Liver (tissue), 9 donors: Measurements from ENCODE around the gene NUCB2. TPM values are rescaled to one million over a fixed set of nuclear protein-coding genes. Genes with fewer than 3 reads are reported as not detected.
"Not testable (repeated sequence)": the region's sequence is repeated elsewhere in the genome, so short reads cannot be mapped to it uniquely, and the experiment has no call there.

Source experiments
- DNase-seq: peaks from one replicate; pipeline ENCODE4 v3.0.0-alpha.2; 2017; ENCODE audit warnings: low spot score
- H3K27ac ChIP-seq, 2 donors: one replicate each; pipeline ENCODE4 v1.7.0; 2013; ENCODE audit warnings: inconsistent platforms in 2 of 2, low read length in 2 of 2, control low read depth in 1 of 2, low read depth in 1 of 2, mild to moderate bottlenecking in 1 of 2
- H3K27me3 ChIP-seq, 4 donors: one replicate each; pipeline versions ENCODE4 v1.6.1 to v1.7.0; 2013; ENCODE audit warnings: low read length in 3 of 4, inconsistent platforms in 1 of 4, mild to moderate bottlenecking in 1 of 4, moderate library complexity in 1 of 4; ENCODE audit not compliant: control insufficient read depth in 4 of 4, insufficient read depth in 4 of 4
- H3K36me3 ChIP-seq, 4 donors: one replicate each; pipeline versions ENCODE4 v1.6.1 to v1.7.0; 2013; ENCODE audit warnings: low read length in 3 of 4, mild to moderate bottlenecking in 3 of 4, low read depth in 1 of 4, moderate library complexity in 1 of 4; ENCODE audit not compliant: control insufficient read depth in 4 of 4, insufficient read depth in 3 of 4
- H3K4me1 ChIP-seq, 4 donors: one replicate each; pipeline versions ENCODE4 v1.6.1 to v1.7.0; 2013; ENCODE audit warnings: low read length in 3 of 4, mild to moderate bottlenecking in 3 of 4, moderate library complexity in 1 of 4; ENCODE audit not compliant: control insufficient read depth in 4 of 4, insufficient read depth in 4 of 4
- H3K4me3 ChIP-seq, 3 donors: one replicate each; pipeline versions ENCODE4 v1.6.1 to v1.7.0; 2013; ENCODE audit warnings: low read length in 3 of 3, control low read depth in 1 of 3, low read depth in 1 of 3, mild to moderate bottlenecking in 1 of 3
- H3K9ac ChIP-seq, 2 donors: one replicate each; pipeline ENCODE4 v1.7.0; 2013; ENCODE audit warnings: low read length in 2 of 2, mild to moderate bottlenecking in 2 of 2, moderate library complexity in 2 of 2, control low read depth in 1 of 2, low read depth in 1 of 2
- H3K9me3 ChIP-seq, 4 donors: one replicate each; pipeline versions ENCODE4 v1.6.1 to v1.7.0; 2013; ENCODE audit warnings: low read length in 3 of 4; ENCODE audit not compliant: control insufficient read depth in 4 of 4
- EGR1 ChIP-seq, 2 donors: IDR thresholded peaks; 2 replicates each; pipeline ENCODE4 v1.6.1; 2016 to 2018; ENCODE audit warnings: antibody characterized with exemption in 2 of 2, low read depth in 2 of 2
- FOXA1 ChIP-seq: IDR thresholded peaks from 2 replicates; pipeline ENCODE4 v1.6.1; 2016; ENCODE audit warnings: antibody characterized with exemption
- FOXA2 ChIP-seq: IDR thresholded peaks from 2 replicates; pipeline ENCODE4 v1.6.1; 2016; ENCODE audit warnings: antibody characterized with exemption
- GABPA ChIP-seq, 2 donors: IDR thresholded peaks in 1 of 2; conservative IDR thresholded peaks in 1 of 2; 2 replicates each; pipeline ENCODE4 v1.6.1; 2016; ENCODE audit warnings: antibody characterized with exemption in 2 of 2, mild to moderate bottlenecking in 1 of 2, moderate library complexity in 1 of 2
- HNF4A ChIP-seq, 2 donors: conservative IDR thresholded peaks; 2 replicates each; pipeline ENCODE4 v1.6.1; 2016; ENCODE audit warnings: antibody characterized with exemption in 2 of 2, mild to moderate bottlenecking in 2 of 2
- HNF4G ChIP-seq: IDR thresholded peaks from 2 replicates; pipeline ENCODE4 v1.6.1; 2016; ENCODE audit warnings: antibody characterized with exemption
- JUND ChIP-seq, 2 donors: IDR thresholded peaks; 2 replicates each; pipeline ENCODE4 v1.6.1; 2016; ENCODE audit warnings: antibody characterized with exemption in 2 of 2
- NR2F2 ChIP-seq: IDR thresholded peaks from 2 replicates; pipeline ENCODE4 v1.6.1; 2016; ENCODE audit warnings: antibody characterized with exemption
- RAD21 ChIP-seq, 2 donors: IDR thresholded peaks; 2 replicates each; pipeline ENCODE4 v1.6.1; 2016; ENCODE audit warnings: antibody characterized with exemption in 2 of 2, mild to moderate bottlenecking in 2 of 2
- RXRA ChIP-seq, 2 donors: IDR thresholded peaks; 2 replicates each; pipeline ENCODE4 v1.6.1; 2017 to 2018; ENCODE audit warnings: antibody characterized with exemption in 2 of 2, mild to moderate bottlenecking in 1 of 2
- SP1 ChIP-seq: IDR thresholded peaks from 2 replicates; pipeline ENCODE4 v1.6.1; 2018; ENCODE audit warnings: antibody characterized with exemption, mild to moderate bottlenecking
- TAF1 ChIP-seq: conservative IDR thresholded peaks from 2 replicates; pipeline ENCODE4 v1.6.1; 2016; ENCODE audit warnings: antibody characterized with exemption, mild to moderate bottlenecking
- YY1 ChIP-seq: IDR thresholded peaks from 2 replicates; pipeline ENCODE4 v1.6.1; 2016; ENCODE audit warnings: antibody characterized with exemption, mild to moderate bottlenecking
- WGBS: extraction: QIAGEN DNeasy Blood & Tissue Kit; methylation state at CpG from one replicate; pipeline ENCODE4 v1.1.7; 2013; 5-methylcytosine and 5-hydroxymethylcytosine counted together
- polyA plus RNA-seq, 2 donors: library from polyadenylated mRNA; stranded (reverse) in 1 of 2; unstranded in 1 of 2; fragments of 200-250 nt in 1 of 2; fragments of >200 nt in 1 of 2; fragmentation: Nextera tagmentation in 1 of 2; extraction: Ambion mirVana in 1 of 2; gene quantifications; one replicate each; pipeline versions ENCODE4 v1.2.1 to v1.2.3, GENCODE V29; 2013 to 2015
- total RNA-seq, 2 donors: library from RNA; depleted of rRNA; stranded (reverse); fragments of >200 nt; gene quantifications; one replicate each; pipeline ENCODE4 v1.2.3, GENCODE V29; 2014
- TF ChIP-seq, protein P1 (sequence below): fragments of 150-350 bp; IDR thresholded peaks from 2 replicates; pipeline ENCODE4 v1.5.1; 2017; ENCODE audit warnings: improper control_type of control experiment, low read depth, low read length; ENCODE audit not compliant: missing input control
- TF ChIP-seq, protein P2 (sequence below): IDR thresholded peaks from 2 replicates; pipeline ENCODE4 v1.6.1; 2016; ENCODE audit warnings: antibody characterized with exemption, mild to moderate bottlenecking
- TF ChIP-seq, protein P3 (sequence below): IDR thresholded peaks from 2 replicates; pipeline ENCODE4 v1.6.1; 2016; ENCODE audit warnings: antibody characterized with exemption
- TF ChIP-seq, protein P4 (sequence below): IDR thresholded peaks from 2 replicates; pipeline ENCODE4 v1.6.1; 2016; ENCODE audit warnings: antibody characterized with exemption
- TF ChIP-seq, protein P5 (sequence below): IDR thresholded peaks from 2 replicates; pipeline ENCODE4 v1.6.1; 2016; ENCODE audit warnings: antibody characterized with exemption
- donor health status: healthy.
- donor health status: healthy.
- donor health status: healthy.
- donor health status: healthy.
- donor health status: healthy.

The NUCB2 gene
- total RNA-seq, result 100 to 1,000 TPM in 1 of 2 donors, 10 to 100 TPM in 1; 68.5 to 112 TPM
- polyA plus RNA-seq, result 100 to 1,000 TPM in 1 of 2 donors, 10 to 100 TPM in 1; 94.6 to 111 TPM

DNA sequence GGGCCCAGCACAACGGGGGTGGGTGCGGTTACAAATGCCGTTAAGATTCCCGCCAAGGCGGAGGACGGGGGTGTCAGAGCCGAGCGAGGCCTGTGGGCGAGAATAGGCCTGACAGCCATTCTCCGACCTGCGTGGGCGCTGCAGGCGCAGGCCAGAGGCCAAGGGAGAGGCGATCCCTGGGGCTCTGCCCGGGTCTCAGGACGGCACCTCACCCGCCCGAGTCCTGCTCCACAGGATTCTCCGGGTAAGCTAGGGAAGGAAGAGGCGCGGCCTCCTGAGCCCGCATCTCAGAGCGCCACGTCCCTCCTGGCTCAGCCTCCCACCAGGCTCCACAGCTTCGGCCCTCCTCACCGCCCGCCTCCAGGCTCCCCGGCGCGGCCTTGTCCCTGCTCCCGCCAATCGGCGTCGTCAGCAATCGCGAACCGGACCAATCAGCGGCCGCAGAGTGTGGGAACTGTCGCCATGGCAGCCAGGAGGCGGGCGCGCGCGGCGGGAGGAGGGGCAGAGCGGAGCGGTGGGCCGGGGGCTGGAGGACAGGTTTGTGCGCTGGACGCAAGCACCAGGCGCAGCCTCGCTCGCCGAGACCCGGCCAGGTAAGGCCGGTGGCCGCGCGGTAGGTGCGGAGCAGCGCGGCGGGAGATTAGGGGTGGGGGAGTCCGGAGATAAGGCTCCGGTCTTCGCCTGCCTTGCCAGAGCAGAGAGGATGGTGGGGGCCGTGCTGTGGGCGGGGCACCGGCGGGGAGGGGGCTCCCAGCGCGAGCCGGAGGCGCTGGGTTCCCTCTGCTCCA, at the start of gene NUCB2:
Gene NUCB2 (plus strand): TSS at position 504 of the 788 bp plus-strand sequence. CDS start 18,585 bp downstream, outside the sequence.
- TF ChIP-seq FOXA1 (no peak), YY1 (no peak), SP1 (peak; percentile 91), NR2F2 (peak; percentile 17), TAF1 (no peak), GABPA (IDR thresholded peaks at IDR 0.05 in 1 of 2, conservative IDR thresholded peaks at IDR 0.05 in 1 of 2) (no peak), RAD21 (IDR thresholded peaks at IDR 0.05) (no peak), JUND (IDR thresholded peaks at IDR 0.05) (no peak), RXRA (IDR thresholded peaks at IDR 0.05) (peak in 1 of 2 donors; percentile 25), FOXA2 (no peak), HNF4A (conservative IDR thresholded peaks at IDR 0.05) (no peak), EGR1 (IDR thresholded peaks at IDR 0.05; ENCODE audit: low read depth in 2 of 2) (peak; percentile 74 to 90), HNF4G (no peak)
- TF ChIP-seq, protein P1, sequence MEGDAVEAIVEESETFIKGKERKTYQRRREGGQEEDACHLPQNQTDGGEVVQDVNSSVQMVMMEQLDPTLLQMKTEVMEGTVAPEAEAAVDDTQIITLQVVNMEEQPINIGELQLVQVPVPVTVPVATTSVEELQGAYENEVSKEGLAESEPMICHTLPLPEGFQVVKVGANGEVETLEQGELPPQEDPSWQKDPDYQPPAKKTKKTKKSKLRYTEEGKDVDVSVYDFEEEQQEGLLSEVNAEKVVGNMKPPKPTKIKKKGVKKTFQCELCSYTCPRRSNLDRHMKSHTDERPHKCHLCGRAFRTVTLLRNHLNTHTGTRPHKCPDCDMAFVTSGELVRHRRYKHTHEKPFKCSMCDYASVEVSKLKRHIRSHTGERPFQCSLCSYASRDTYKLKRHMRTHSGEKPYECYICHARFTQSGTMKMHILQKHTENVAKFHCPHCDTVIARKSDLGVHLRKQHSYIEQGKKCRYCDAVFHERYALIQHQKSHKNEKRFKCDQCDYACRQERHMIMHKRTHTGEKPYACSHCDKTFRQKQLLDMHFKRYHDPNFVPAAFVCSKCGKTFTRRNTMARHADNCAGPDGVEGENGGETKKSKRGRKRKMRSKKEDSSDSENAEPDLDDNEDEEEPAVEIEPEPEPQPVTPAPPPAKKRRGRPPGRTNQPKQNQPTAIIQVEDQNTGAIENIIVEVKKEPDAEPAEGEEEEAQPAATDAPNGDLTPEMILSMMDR, result no peak
- TF ChIP-seq, protein P2, sequence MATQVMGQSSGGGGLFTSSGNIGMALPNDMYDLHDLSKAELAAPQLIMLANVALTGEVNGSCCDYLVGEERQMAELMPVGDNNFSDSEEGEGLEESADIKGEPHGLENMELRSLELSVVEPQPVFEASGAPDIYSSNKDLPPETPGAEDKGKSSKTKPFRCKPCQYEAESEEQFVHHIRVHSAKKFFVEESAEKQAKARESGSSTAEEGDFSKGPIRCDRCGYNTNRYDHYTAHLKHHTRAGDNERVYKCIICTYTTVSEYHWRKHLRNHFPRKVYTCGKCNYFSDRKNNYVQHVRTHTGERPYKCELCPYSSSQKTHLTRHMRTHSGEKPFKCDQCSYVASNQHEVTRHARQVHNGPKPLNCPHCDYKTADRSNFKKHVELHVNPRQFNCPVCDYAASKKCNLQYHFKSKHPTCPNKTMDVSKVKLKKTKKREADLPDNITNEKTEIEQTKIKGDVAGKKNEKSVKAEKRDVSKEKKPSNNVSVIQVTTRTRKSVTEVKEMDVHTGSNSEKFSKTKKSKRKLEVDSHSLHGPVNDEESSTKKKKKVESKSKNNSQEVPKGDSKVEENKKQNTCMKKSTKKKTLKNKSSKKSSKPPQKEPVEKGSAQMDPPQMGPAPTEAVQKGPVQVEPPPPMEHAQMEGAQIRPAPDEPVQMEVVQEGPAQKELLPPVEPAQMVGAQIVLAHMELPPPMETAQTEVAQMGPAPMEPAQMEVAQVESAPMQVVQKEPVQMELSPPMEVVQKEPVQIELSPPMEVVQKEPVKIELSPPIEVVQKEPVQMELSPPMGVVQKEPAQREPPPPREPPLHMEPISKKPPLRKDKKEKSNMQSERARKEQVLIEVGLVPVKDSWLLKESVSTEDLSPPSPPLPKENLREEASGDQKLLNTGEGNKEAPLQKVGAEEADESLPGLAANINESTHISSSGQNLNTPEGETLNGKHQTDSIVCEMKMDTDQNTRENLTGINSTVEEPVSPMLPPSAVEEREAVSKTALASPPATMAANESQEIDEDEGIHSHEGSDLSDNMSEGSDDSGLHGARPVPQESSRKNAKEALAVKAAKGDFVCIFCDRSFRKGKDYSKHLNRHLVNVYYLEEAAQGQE, result peak; percentile 56
- TF ChIP-seq, protein P3, sequence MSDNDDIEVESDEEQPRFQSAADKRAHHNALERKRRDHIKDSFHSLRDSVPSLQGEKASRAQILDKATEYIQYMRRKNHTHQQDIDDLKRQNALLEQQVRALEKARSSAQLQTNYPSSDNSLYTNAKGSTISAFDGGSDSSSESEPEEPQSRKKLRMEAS, result no peak
- TF ChIP-seq, protein P4, sequence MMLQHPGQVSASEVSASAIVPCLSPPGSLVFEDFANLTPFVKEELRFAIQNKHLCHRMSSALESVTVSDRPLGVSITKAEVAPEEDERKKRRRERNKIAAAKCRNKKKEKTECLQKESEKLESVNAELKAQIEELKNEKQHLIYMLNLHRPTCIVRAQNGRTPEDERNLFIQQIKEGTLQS, result no peak
- TF ChIP-seq, protein P5, sequence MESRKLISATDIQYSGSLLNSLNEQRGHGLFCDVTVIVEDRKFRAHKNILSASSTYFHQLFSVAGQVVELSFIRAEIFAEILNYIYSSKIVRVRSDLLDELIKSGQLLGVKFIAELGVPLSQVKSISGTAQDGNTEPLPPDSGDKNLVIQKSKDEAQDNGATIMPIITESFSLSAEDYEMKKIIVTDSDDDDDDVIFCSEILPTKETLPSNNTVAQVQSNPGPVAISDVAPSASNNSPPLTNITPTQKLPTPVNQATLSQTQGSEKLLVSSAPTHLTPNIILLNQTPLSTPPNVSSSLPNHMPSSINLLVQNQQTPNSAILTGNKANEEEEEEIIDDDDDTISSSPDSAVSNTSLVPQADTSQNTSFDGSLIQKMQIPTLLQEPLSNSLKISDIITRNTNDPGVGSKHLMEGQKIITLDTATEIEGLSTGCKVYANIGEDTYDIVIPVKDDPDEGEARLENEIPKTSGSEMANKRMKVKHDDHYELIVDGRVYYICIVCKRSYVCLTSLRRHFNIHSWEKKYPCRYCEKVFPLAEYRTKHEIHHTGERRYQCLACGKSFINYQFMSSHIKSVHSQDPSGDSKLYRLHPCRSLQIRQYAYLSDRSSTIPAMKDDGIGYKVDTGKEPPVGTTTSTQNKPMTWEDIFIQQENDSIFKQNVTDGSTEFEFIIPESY, result no peak
- Histone ChIP-seq H3K27me3 (no peaks in the 10 kb centered on the region), H3K9ac (peak within 1 kb of the TSS; percentile 70 to 81), H3K27ac (peak within 1 kb of the TSS; percentile 67 to 78), H3K4me1 (peaks cover 0 to 7% (median 4%) of the 10 kb centered on the region in 4 donors), H3K9me3 (no peaks in the 10 kb centered on the region), H3K36me3 (no peaks in the 10 kb centered on the region), H3K4me3 (peak within 1 kb of the TSS; percentile 86 to 92 (median 86))
- under 1% methylated on average over 75 of the region's 75 CpGs for WGBS
- peak; percentile 96 for DNase-seq

DNA sequence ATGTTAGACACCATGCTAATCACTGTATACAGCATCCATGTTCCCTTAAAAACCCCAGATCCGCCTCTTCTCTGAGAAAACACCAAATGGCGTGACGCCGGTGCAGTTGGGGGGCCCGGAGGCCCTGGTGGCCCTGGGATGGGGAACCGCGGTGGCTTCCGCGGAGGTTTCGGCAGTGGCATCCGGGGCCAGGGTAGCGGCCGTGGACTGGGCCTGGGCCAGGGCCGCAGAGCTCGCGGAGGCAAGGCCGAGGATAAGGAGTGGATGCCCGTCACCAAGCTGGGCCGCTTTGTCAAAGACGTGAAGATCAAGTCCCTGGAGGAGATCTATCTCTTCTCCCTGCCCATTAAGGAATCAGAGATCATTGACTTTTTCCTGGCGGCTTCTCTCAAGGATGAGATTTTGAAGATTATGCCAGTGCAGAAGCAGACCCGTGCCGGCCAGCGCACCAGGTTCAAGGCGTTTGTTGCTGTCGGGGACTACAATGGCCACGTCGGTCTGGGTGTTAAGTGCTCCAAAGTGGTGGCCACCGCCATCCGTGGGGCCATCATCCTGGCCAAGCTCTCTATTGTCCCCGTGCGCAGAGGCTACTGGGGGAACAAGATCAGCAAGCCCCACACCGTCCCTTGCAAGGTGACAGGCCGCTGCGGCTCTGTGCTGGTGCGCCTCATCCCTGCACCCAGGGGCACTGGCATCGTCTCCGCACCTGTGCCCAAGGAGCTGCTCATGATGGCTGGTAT, 48.2 kb upstream of the NUCB2 start:
- H3K9ac ChIP-seq, DNase-seq, H3K36me3 ChIP-seq, H3K9me3 ChIP-seq, H3K4me3 ChIP-seq, H3K27ac ChIP-seq, H3K27me3 ChIP-seq, H3K4me1 ChIP-seq: not testable (repeated sequence)
- 96% methylated on average over 38 of the region's 38 CpGs for WGBS
